Smooth muscle cell (in vitro differentiated cells): Measurements from ENCODE around the gene RBM38. TPM values are rescaled to one million over a fixed set of nuclear protein-coding genes. Genes with fewer than 3 reads are reported as not detected.

ENCODE experiments used
- DNase-seq: peaks from one replicate; lab custom pipeline; 2025; ENCODE audit not compliant: unreplicated experiment; lab: John Stamatoyannopoulos, UW
- H2AFZ ChIP-seq: fragments of 200-600 bp; sonication (generic); 2 replicates; pipeline ENCODE4 v1.6.0; 2016; ENCODE audit warnings: antibody characterized with exemption, low read depth, mild to moderate bottlenecking
- H3F3A ChIP-seq: fragments of 200-600 bp; sonication (generic); 2 replicates; pipeline ENCODE4 v1.6.0; 2017; ENCODE audit warnings: antibody characterized with exemption, low read depth
- H3K27ac ChIP-seq: fragments of 200-600 bp; sonication (generic); 2 replicates; pipeline ENCODE4 v1.5.1; 2016; ENCODE audit warnings: low read depth, mild to moderate bottlenecking
- H3K27me3 ChIP-seq: fragments of 200-600 bp; sonication (generic); 2 replicates; pipeline ENCODE4 v1.6.1; 2016; ENCODE audit warnings: low read depth, mild to moderate bottlenecking
- H3K36me3 ChIP-seq: fragments of 200-600 bp; sonication (generic); 2 replicates; pipeline ENCODE4 v1.5.1; 2016; ENCODE audit warnings: low read depth
- H3K4me1 ChIP-seq: fragments of 200-600 bp; sonication (generic); 2 replicates; pipeline ENCODE4 v1.5.1; 2016; ENCODE audit warnings: low read depth
- H3K4me2 ChIP-seq: fragments of 200-600 bp; sonication (generic); 2 replicates; pipeline ENCODE4 v1.6.0; 2016; ENCODE audit warnings: mild to moderate bottlenecking
- H3K4me3 ChIP-seq: fragments of 200-600 bp; sonication (generic); 2 replicates; pipeline ENCODE4 v1.5.1; 2016; ENCODE audit warnings: mild to moderate bottlenecking
- H3K79me2 ChIP-seq: fragments of 200-600 bp; sonication (generic); 2 replicates; pipeline ENCODE4 v1.6.0; 2016; ENCODE audit warnings: low read depth, mild to moderate bottlenecking
- H3K9ac ChIP-seq: fragments of 200-600 bp; sonication (generic); 2 replicates; pipeline ENCODE4 v1.6.0; 2016; ENCODE audit warnings: low read depth
- H3K9me3 ChIP-seq: fragments of 200-600 bp; sonication (generic); replicated peaks from 2 replicates; pipeline ENCODE4 v1.5.1; 2016; ENCODE audit warnings: low read depth
- H4K20me1 ChIP-seq: fragments of 200-600 bp; sonication (generic); 2 replicates; pipeline ENCODE4 v1.6.0; 2016; ENCODE audit warnings: low read depth
- WGBS: methylation state at CpG from one replicate; pipeline ENCODE4 v1.1.7; 2016; ENCODE audit warnings: low lambda C conversion rate; 5-methylcytosine and 5-hydroxymethylcytosine counted together
- polyA plus RNA-seq: library from polyadenylated mRNA; unstranded; fragments of >200 nt; fragmentation: Nextera tagmentation; extraction: Ambion mirVana; gene quantifications from 2 replicates; pipeline ENCODE4 v1.2.1, GENCODE V29; 2016
- total RNA-seq: library from RNA; depleted of rRNA; stranded (reverse); fragments of >200 nt; gene quantifications from 2 replicates; pipeline ENCODE4 v1.2.3, GENCODE V29; 2014
- TF ChIP-seq, protein P1 (sequence below): fragments of 200-600 bp; sonication (generic); IDR thresholded peaks from 2 replicates; pipeline ENCODE4 v1.5.1; 2017; ENCODE audit warnings: borderline replicate concordance, mild to moderate bottlenecking, antibody characterized with exemption; ENCODE audit not compliant: insufficient read depth, poor library complexity, severe bottlenecking

RBM38 gene
- total and polyA plus RNA-seq, 2 experiments from 2014 or later, result 12.0 to 12.7 TPM

DNA sequence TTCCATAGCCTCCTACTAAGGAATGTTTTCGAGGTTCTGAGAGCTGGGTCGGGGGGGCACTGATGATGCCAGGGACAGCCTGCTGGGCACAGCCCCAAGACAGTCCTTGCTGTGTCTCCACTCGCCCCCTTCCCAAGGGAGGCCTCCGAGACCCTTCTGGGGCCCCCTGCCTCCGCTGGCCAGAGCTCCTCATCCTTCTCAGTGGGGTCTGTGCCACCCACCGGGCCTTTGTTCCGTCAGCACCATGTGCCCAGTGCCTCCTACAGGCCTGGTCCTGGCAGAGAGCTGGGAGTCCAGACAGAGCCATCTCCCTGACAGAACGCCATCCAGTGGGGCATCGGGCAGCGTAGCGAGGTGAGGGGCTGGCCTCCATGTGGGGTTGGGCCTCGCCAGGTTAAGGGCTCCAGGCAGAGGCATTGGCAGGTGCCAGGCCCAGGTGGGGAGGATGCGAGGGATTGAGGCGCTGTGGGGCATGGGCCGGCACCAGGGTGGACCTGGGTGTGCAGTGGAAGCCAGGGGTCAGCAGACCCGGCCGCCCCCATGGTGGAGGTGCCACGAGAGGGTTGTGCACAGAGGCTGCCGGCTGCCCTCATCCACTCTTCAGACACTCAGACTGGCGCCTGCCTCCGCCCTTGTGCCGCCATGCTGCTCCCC is 13.3 kb downstream of the RBM38 start:
- H3K4me1 ChIP-seq, result no peaks in the 10 kb centered on the region
- TF ChIP-seq, protein P1, sequence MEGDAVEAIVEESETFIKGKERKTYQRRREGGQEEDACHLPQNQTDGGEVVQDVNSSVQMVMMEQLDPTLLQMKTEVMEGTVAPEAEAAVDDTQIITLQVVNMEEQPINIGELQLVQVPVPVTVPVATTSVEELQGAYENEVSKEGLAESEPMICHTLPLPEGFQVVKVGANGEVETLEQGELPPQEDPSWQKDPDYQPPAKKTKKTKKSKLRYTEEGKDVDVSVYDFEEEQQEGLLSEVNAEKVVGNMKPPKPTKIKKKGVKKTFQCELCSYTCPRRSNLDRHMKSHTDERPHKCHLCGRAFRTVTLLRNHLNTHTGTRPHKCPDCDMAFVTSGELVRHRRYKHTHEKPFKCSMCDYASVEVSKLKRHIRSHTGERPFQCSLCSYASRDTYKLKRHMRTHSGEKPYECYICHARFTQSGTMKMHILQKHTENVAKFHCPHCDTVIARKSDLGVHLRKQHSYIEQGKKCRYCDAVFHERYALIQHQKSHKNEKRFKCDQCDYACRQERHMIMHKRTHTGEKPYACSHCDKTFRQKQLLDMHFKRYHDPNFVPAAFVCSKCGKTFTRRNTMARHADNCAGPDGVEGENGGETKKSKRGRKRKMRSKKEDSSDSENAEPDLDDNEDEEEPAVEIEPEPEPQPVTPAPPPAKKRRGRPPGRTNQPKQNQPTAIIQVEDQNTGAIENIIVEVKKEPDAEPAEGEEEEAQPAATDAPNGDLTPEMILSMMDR, result no peak
- WGBS, result 99% methylated on average over 19 of the region's 22 CpGs
- H3K27ac ChIP-seq, result no peak overlapping the region
- peaks cover 7% of the 10 kb centered on the region for H4K20me1 ChIP-seq
- peaks cover under 1% of the 10 kb centered on the region for H3F3A ChIP-seq
- H3K36me3 ChIP-seq, result no peaks in the 10 kb centered on the region
- H2AFZ ChIP-seq, result no peak overlapping the region
- no peaks in the 10 kb centered on the region for H3K9me3 ChIP-seq
- no peak overlapping the region for H3K4me2 ChIP-seq
- no peaks in the 10 kb centered on the region for H3K79me2 ChIP-seq
- no peak overlapping the region for H3K9ac ChIP-seq
- no peaks in the 10 kb centered on the region for H3K27me3 ChIP-seq
- H3K4me3 ChIP-seq, result no peak overlapping the region
- no peak for DNase-seq

DNA sequence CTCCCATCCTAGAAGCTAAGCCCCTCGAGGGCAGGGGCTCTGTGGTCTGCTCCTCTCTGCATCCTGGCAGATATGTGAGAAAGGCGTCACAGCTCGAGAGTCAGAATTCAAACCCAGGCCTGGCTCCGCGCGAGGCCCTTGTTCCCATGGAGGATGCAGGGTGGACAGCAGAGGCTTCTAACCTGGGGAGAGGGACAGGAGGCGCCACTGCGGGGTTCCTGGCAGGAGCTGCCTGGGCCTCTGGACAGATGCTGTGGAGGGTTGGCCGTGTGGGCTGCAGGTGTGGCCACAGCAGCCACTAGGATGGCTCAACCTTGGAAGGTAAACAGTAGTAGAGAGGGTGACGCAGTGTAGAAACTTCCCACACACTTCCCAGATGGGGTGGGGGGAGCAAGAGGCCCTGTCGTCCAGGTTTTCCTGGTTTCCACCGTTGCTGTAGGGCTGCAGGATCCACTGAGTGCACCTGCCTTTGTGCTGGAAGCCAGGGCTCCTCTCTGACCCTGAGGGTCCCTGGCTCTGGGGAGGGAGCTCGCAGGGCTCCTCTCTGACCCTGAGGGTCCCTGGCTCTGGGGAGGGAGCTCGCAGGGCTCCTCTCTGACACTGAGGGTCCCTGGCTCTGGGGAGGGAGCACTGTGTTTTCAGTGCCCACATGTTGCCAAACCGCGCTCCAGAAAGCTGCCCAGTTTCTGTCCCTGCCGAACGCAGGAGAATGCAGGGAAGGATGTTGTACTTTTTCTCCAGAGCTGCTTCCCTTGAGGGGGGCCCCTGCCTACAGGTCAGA is 14.2 kb downstream of the RBM38 start:
- Histone ChIP-seq H3K27ac (no peak overlapping the region), H3K27me3 (no peaks in the 10 kb centered on the region), H4K20me1 (no peaks in the 10 kb centered on the region), H3K4me3 (no peak overlapping the region), H3K79me2 (no peaks in the 10 kb centered on the region), H3K4me1 (peaks cover 7% of the 10 kb centered on the region), H3F3A (peaks cover 4% of the 10 kb centered on the region), H3K9ac (no peak overlapping the region), H3K36me3 (no peaks in the 10 kb centered on the region), H3K4me2 (no peak overlapping the region), H3K9me3 (no peaks in the 10 kb centered on the region), H2AFZ (no peak overlapping the region)
- WGBS, result 95% methylated on average over 18 of the region's 18 CpGs
- TF ChIP-seq, protein P1, result no peak
- DNase-seq, result no peak

DNA sequence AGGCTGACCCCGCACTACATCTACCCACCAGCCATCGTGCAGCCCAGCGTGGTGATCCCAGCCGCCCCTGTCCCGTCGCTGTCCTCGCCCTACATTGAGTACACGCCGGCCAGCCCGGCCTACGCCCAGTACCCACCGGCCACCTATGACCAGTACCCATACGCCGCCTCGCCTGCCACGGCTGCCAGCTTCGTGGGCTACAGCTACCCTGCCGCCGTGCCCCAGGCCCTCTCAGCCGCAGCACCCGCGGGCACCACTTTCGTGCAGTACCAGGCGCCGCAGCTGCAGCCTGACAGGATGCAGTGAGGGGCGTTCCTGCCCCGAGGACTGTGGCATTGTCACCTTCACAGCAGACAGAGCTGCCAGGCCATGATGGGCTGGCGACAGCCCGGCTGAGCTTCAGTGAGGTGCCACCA is 16.4 kb downstream of the RBM38 start:
- no peaks in the 10 kb centered on the region for H4K20me1 ChIP-seq
- no peak overlapping the region for H3K4me3 ChIP-seq
- H3F3A ChIP-seq, result peaks cover 4% of the 10 kb centered on the region
- DNase-seq, result no peak
- no peak overlapping the region for H3K27ac ChIP-seq
- H3K9ac ChIP-seq, result no peak overlapping the region
- H3K9me3 ChIP-seq, result no peaks in the 10 kb centered on the region
- H3K4me2 ChIP-seq, result no peak overlapping the region
- no peak overlapping the region for H2AFZ ChIP-seq
- H3K27me3 ChIP-seq, result no peaks in the 10 kb centered on the region
- H3K4me1 ChIP-seq, result peaks cover 7% of the 10 kb centered on the region
- no peaks in the 10 kb centered on the region for H3K36me3 ChIP-seq
- TF ChIP-seq, protein P1, result no peak
- no peaks in the 10 kb centered on the region for H3K79me2 ChIP-seq
- WGBS, result 98% methylated on average over 29 of the region's 29 CpGs
